HG02642 (cell line): ENCODE results near the gene NISCH.
"Not testable (repeated sequence)": the region's sequence is repeated elsewhere in the genome, so short reads cannot be mapped to it uniquely, and the experiment has no call there.

ENCODE experiments used
- ATAC-seq: cut with Tn5 transposase; IDR thresholded peaks from one replicate; pipeline ENCODE4 v1.9.1; 2021; ENCODE audit warnings: mild to moderate bottlenecking; ENCODE audit not compliant: unreplicated experiment, poor library complexity

The NISCH gene

GRCh38 chr3:52522651-52523251, 67.3 kb downstream of the NISCH start:
- no peak for ATAC-seq

- ATAC-seq, result no peak
Measured at GRCh38 chr3:52523386-52524257, 68.2 kb downstream of the NISCH start.

GRCh38 chr3:52524258-52524751, 68.9 kb downstream of the NISCH start:
- no peak for ATAC-seq

- no peak for ATAC-seq
Measured at GRCh38 chr3:52524752-52525679, 69.6 kb downstream of the NISCH start.

GRCh38 chr3:52525680-52526561, 70.5 kb downstream of the NISCH start:
- ATAC-seq, result no peak

GRCh38 chr3:52526671-52527038, 71.3 kb downstream of the NISCH start:
- ATAC-seq, result not testable (repeated sequence)

- ATAC-seq, result no peak
Measured at GRCh38 chr3:52527039-52527731, 71.8 kb downstream of the NISCH start.

GRCh38 chr3:52527732-52528585, 72.6 kb downstream of the NISCH start:
- no peak for ATAC-seq

- ATAC-seq, result no peak
Measured at GRCh38 chr3:52528586-52529375, 73.4 kb downstream of the NISCH start.

GRCh38 chr3:52529376-52530333, 74.3 kb downstream of the NISCH start:
- no peak for ATAC-seq

GRCh38 chr3:52530918-52531826, 75.8 kb downstream of the NISCH start:
- ATAC-seq, result no peak

GRCh38 chr3:52531860-52532516, 76.6 kb downstream of the NISCH start:
- no peak for ATAC-seq

GRCh38 chr3:52532517-52532837, 77.1 kb downstream of the NISCH start:
- no peak for ATAC-seq

- ATAC-seq, result peak; percentile 1
Measured at GRCh38 chr3:52532838-52533622, 77.6 kb downstream of the NISCH start.
